Stimulated activated CD8-positive, alpha-beta memory T cell treated with anti-CD3 and anti-CD28 coated beads, Interleukin-4, amount 100 ng/mL, for 24 hours (primary cell): Measurements from ENCODE around the gene MTX3.

Source experiments
- DNase-seq: peaks from one replicate; pipeline ENCODE4 v3.0.0-alpha.2; 2020; ENCODE audit warnings: low read depth

Gene MTX3

DNA sequence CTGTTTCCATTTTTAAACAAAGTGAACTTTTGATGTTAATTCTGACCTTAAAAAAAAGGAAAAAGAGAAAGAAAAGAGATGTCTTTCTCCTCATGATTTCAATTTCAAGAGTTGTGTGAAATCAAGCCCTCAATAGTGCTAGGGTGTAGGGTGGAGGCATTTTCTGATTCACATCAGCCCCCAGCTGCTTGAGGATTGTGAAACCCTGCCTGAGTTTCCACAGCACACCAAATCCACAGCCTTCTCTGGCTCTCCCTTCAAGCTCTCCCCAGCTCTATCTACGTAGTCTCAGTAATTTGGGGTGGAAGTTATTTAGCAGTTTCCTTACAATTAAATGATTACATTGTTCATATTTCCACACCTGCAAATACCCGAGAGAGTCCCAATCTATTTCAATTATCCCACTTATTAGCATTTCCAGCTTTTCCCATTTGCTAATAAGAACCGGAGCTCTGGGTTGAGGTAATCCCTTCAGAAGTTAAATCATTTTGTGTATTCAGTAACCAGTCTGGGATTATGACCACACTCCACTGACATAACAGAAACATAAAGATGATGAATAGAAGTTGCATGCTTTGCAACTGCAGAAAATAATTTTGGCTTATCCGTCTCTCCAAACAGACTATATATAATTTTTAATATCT lies 54.9 kb downstream of the MTX3 start:
- no peak for DNase-seq

GRCh38 chr5:79934681-79935080 lies 56.4 kb downstream of the MTX3 start:
- DNase-seq, result no peak

GRCh38 chr5:79932510-79933504 lies 58.3 kb downstream of the MTX3 start:
- DNase-seq, result no peak

GRCh38 chr5:79931866-79932265 lies 59.2 kb downstream of the MTX3 start:
- no peak for DNase-seq

GRCh38 chr5:79931409-79931808 lies 59.7 kb downstream of the MTX3 start:
- no peak for DNase-seq

GRCh38 chr5:79929095-79929494 lies 62.0 kb downstream of the MTX3 start:
- no peak for DNase-seq
